GM12878 (cell line): ENCODE data around the gene RNASE13. TPM values are rescaled to one million over a fixed set of nuclear protein-coding genes. Genes with fewer than 3 reads are reported as not detected.

Experiments
- ATAC-seq: fragments of 200-7000 bp; cut with Tn5 transposase; 3 replicates; pipeline ENCODE4 v1.9.1; 2020; ENCODE audit warnings: mild to moderate bottlenecking, moderate library complexity
- BruUV-seq: library from RNA; stranded (reverse); fragments of 400-500 nt; replicated peaks from 2 replicates; lab custom pipeline; 2021; lab: Mats Ljungman, UMichigan
- CTCF ChIA-PET: fragments of 300-600 bp; sonication (Branson Sonifier 250); formaldehyde crosslinking; extraction: SDS; loops from one replicate; lab custom pipeline; 2021; ENCODE audit warnings: inconsistent platforms; lab: Yijun Ruan, JAX
- POLR2A ChIA-PET: fragments of 350-600 bp; formaldehyde crosslinking; extraction: SDS; loops from one replicate; lab custom pipeline; 2021; ENCODE audit warnings: inconsistent platforms; lab: Charles Lee
- RAD21 ChIA-PET: fragments of 300-600 bp; sonication (Branson Sonifier 250); formaldehyde crosslinking; loops from one replicate; lab custom pipeline; 2023; ENCODE audit warnings: antibody characterized with exemption; ENCODE audit not compliant: unreplicated experiment; lab: Charles Lee
- SMC1A ChIA-PET: fragments of 300-600 bp; sonication (Branson Sonifier 250); formaldehyde crosslinking; loops from one replicate; lab custom pipeline; 2023; ENCODE audit not compliant: unreplicated experiment, uncharacterized antibody; lab: Charles Lee
- DNase-seq: peaks from one replicate; pipeline ENCODE4 v3.0.0-alpha.2; 2011; ENCODE audit warnings: low read depth, low spot score
- FAIRE-seq: peaks from 3 replicates; lab custom pipeline; 2011; peaks lifted over from hg19 to GRCh38; lab: Jason Lieb, UNC
- H2AFZ ChIP-seq: 2 replicates; pipeline ENCODE4 v1.6.0; 2011; ENCODE audit warnings: low read depth, low read length, control low read depth; ENCODE audit not compliant: control insufficient read depth
- H3K27ac ChIP-seq: 2 replicates; pipeline ENCODE4 v1.5.1; 2011; ENCODE audit warnings: control low read depth; ENCODE audit not compliant: control insufficient read depth, insufficient read depth
- H3K27me3 ChIP-seq, 2 experiments: replicated peaks in 1 of 2; 2 replicates each; pipeline versions ENCODE4 v1.6.0 to v1.6.1; 2011; ENCODE audit warnings: low read length in 1 of 2; ENCODE audit not compliant: control insufficient read depth in 2 of 2, insufficient read depth in 2 of 2
- H3K36me3 ChIP-seq, 2 experiments: 2 replicates each; pipeline ENCODE4 v1.5.1; 2011; ENCODE audit warnings: low read length in 1 of 2; ENCODE audit not compliant: control insufficient read depth in 2 of 2, insufficient read depth in 2 of 2
- H3K4me1 ChIP-seq: 2 replicates; pipeline ENCODE4 v1.6.1; 2011; ENCODE audit warnings: mild to moderate bottlenecking, low read length, moderate library complexity, mixed read lengths; ENCODE audit not compliant: control insufficient read depth, insufficient read depth
- H3K4me2 ChIP-seq: 2 replicates; pipeline ENCODE4 v1.6.0; 2011; ENCODE audit warnings: control low read depth; ENCODE audit not compliant: control insufficient read depth, insufficient read depth
- H3K4me3 ChIP-seq: fragments of 200-600 bp; sonication (generic); 2 replicates; pipeline ENCODE4 v1.5.1; 2016
- H3K79me2 ChIP-seq: 2 replicates; pipeline ENCODE4 v1.6.0; 2011; ENCODE audit warnings: low read length; ENCODE audit not compliant: control insufficient read depth, insufficient read depth
- H3K9ac ChIP-seq: 2 replicates; pipeline ENCODE4 v1.8.0; 2011; ENCODE audit warnings: low read length, control low read depth, mixed read lengths; ENCODE audit not compliant: control insufficient read depth, insufficient read depth
- H3K9me3 ChIP-seq: replicated peaks from 3 replicates; pipeline ENCODE4 v1.5.1; 2011; ENCODE audit warnings: mild to moderate bottlenecking, low read length; ENCODE audit not compliant: control insufficient read depth, insufficient read depth
- H4K20me1 ChIP-seq: 2 replicates; pipeline ENCODE4 v1.6.0; 2011; ENCODE audit not compliant: control insufficient read depth, insufficient read depth
- ATF7 ChIP-seq: fragments of 450-650 bp; IDR thresholded peaks from 2 replicates; pipeline ENCODE4 v1.6.1; 2016; ENCODE audit warnings: low read depth, mild to moderate bottlenecking
- CHD2 ChIP-seq: IDR thresholded peaks from 2 replicates; pipeline ENCODE4 v1.6.1; 2011; ENCODE audit warnings: low read depth, low read length, improper control_type of control experiment, borderline replicate concordance
- CREM ChIP-seq: IDR thresholded peaks from 2 replicates; pipeline ENCODE4 v1.6.1; 2014; ENCODE audit warnings: antibody characterized with exemption, low read depth
- CUX1 ChIP-seq: IDR thresholded peaks from 2 replicates; pipeline ENCODE4 v1.6.1; 2012; ENCODE audit warnings: improper control_type of control experiment, low read depth, low read length; ENCODE audit not compliant: insufficient replicate concordance
- DPF2 ChIP-seq: fragments of 450-650 bp; IDR thresholded peaks from 2 replicates; pipeline ENCODE4 v1.6.1; 2017; ENCODE audit warnings: mild to moderate bottlenecking
- HDAC2 ChIP-seq: fragments of 200-600 bp; sonication (generic); IDR thresholded peaks from 2 replicates; pipeline ENCODE4 v1.6.1; 2017
- NFYA ChIP-seq: IDR thresholded peaks from 2 replicates; pipeline ENCODE4 v1.6.1; 2011; ENCODE audit warnings: low read depth, mild to moderate bottlenecking, low read length, improper control_type of control experiment, borderline replicate concordance
- RAD51 ChIP-seq: fragments of 450-650 bp; IDR thresholded peaks from 2 replicates; pipeline ENCODE4 v1.6.1; 2016; ENCODE audit warnings: moderate library complexity, mild to moderate bottlenecking, inconsistent platforms
- SIN3A ChIP-seq: IDR thresholded peaks from 2 replicates; pipeline ENCODE4 v1.6.1; 2012; ENCODE audit warnings: low read depth, low read length, improper control_type of control experiment
- SIX5 ChIP-seq: IDR thresholded peaks from 2 replicates; pipeline ENCODE4 v1.6.1; 2011; ENCODE audit warnings: mild to moderate bottlenecking, low read depth, low read length, moderate library complexity; ENCODE audit not compliant: severe bottlenecking
- SUPT20H ChIP-seq: IDR thresholded peaks from 2 replicates; pipeline ENCODE4 v1.6.1; 2011; ENCODE audit warnings: low read depth, mild to moderate bottlenecking, low read length, moderate library complexity, borderline replicate concordance; ENCODE audit not compliant: control insufficient read depth
- TBL1XR1 ChIP-seq: IDR thresholded peaks from 2 replicates; pipeline ENCODE4 v1.6.1; 2012; ENCODE audit warnings: low read depth, low read length, improper control_type of control experiment
- TCF3 ChIP-seq: IDR thresholded peaks from 2 replicates; pipeline ENCODE4 v1.6.1; 2012; ENCODE audit warnings: low read depth, mild to moderate bottlenecking, low read length, borderline replicate concordance; ENCODE audit not compliant: insufficient read depth
- TCF7 ChIP-seq: IDR thresholded peaks from 2 replicates; pipeline ENCODE4 v1.6.1; 2014; ENCODE audit warnings: antibody characterized with exemption, borderline replicate concordance
- USF2 ChIP-seq: IDR thresholded peaks from 2 replicates; pipeline ENCODE4 v1.6.1; 2011; ENCODE audit warnings: low read depth, low read length, improper control_type of control experiment, borderline replicate concordance
- ZNF217 ChIP-seq: fragments of 450-650 bp; IDR thresholded peaks from 2 replicates; pipeline ENCODE4 v1.6.1; 2017; ENCODE audit warnings: antibody characterized with exemption, mild to moderate bottlenecking
- ZNF24 ChIP-seq: fragments of 450-650 bp; IDR thresholded peaks from 2 replicates; pipeline ENCODE4 v1.6.1; 2017; ENCODE audit warnings: antibody characterized with exemption, mild to moderate bottlenecking
- WGBS: methylation state at CpG from one replicate; pipeline ENCODE4 v1.1.6; 2016; ENCODE audit warnings: low lambda C conversion rate; ENCODE audit not compliant: insufficient replicate concordance, insufficient coverage; ENCODE audit errors: missing lambda C conversion rate; 5-methylcytosine and 5-hydroxymethylcytosine counted together
- in situ Hi-C: fragments of 300-500 bp; cut with MboI; formaldehyde crosslinking; loops from 9 replicates; pipeline ENCODE4 v1.14.3; 2018; ENCODE audit warnings: mixed read lengths
- intact Hi-C: fragments of 100-400 bp; cut with micrococcal nuclease; formaldehyde crosslinking; loops from one replicate; pipeline ENCODE4 v1.14.2; 2022; ENCODE audit not compliant: unreplicated experiment
- polyA plus RNA-seq, 11 experiments: library from polyadenylated mRNA; depleted of rRNA in 4 of 11; unstranded in 6 of 11; stranded (reverse) in 5 of 11; fragments of >200 nt; fragmentation: Nextera tagmentation in 4 of 11; fragmentation: Illumina TruSeq in 1 of 11; extraction: Ambion mirVana in 4 of 11; extraction: Trizol in 1 of 11; gene quantifications; 1 replicate in 1 of 11; 2 replicates in 10 of 11; pipeline versions ENCODE4 v1.2.1 to v1.2.3, GENCODE V29; 2011 to 2016; ENCODE audit warnings: inconsistent platforms in 2 of 11, missing spikeins in 2 of 11, low read depth in 1 of 11
- total RNA-seq, 4 experiments: library from RNA; depleted of rRNA in 3 of 4; stranded (reverse); fragments of >200 nt in 3 of 4; fragmentation: Illumina TruSeq in 1 of 4; extraction: Trizol in 1 of 4; gene quantifications; 2 replicates each; pipeline versions ENCODE4 v1.2.1 to v1.2.3, GENCODE V29; 2013 to 2021

Gene RNASE13
- total and polyA plus RNA-seq, 10 of the 15 experiments (the other 5 are each of a cell fraction or from before 2014, with no cell fraction given) = not detected

GRCh38 chr14:20996521-20996920 is 38.1 kb downstream of the RNASE13 start:
- TSS peak; percentile 27 for BruUV-seq
- H3K36me3 ChIP-seq = peaks cover 5 to 15% of the 10 kb centered on the region in 2 experiments
- no peak for ATAC-seq

More at GRCh38 chr14:20996521-20996920, 38.1 kb downstream of the RNASE13 start:
- SMC1A ChIA-PET = no interaction called here
- Histone ChIP-seq H2AFZ (no peak overlapping the region), H3K4me1 (no peaks in the 10 kb centered on the region), H3K27me3 (no peaks in the 10 kb centered on the region), H3K4me3 (no peak overlapping the region), H3K9ac (no peak overlapping the region), H3K79me2 (no peaks in the 10 kb centered on the region), H3K9me3 (no peaks in the 10 kb centered on the region), H3K27ac (no peak overlapping the region), H4K20me1 (no peaks in the 10 kb centered on the region), H3K4me2 (no peak overlapping the region)
- 93% methylated on average over 14 of the region's 14 CpGs for WGBS
- intact Hi-C loops (no loop called here), in situ Hi-C loops (no loop called here)
- DNase-seq (no peak), FAIRE-seq (no peak)
- POLR2A ChIA-PET = no interaction called here
- TF ChIP-seq TCF3 (no peak), RAD51 (no peak), DPF2 (no peak), SIX5 (no peak), SIN3A (no peak), SUPT20H (no peak), TBL1XR1 (no peak), CREM (no peak), HDAC2 (no peak), ZNF24 (no peak), NFYA (no peak), USF2 (no peak), TCF7 (no peak), CHD2 (no peak), ATF7 (no peak), CUX1 (no peak), ZNF217 (no peak)
- CTCF ChIA-PET = interaction anchor here (0.9 to 2.2 kb wide), 3 partner anchors 9 to 18 kb away, joined by 3 to 6 read pairs (median 3); no protein-coding TSS in a partner anchor
- RAD21 ChIA-PET = no interaction called here
